A673 (cell line): Measurements from ENCODE around the gene GABRB2. TPM values are rescaled to one million over a fixed set of nuclear protein-coding genes. Genes with fewer than 3 reads are reported as not detected.

Source experiments
- Bru-seq: library from RNA; stranded (reverse); fragments of 400-500 nt; gene quantifications from one replicate; lab custom pipeline; 2021; lab: Mats Ljungman, UMichigan
- BruChase-seq, 2 experiments: library from RNA; stranded (reverse); fragments of 400-500 nt; gene quantifications; one replicate each; lab custom pipeline; 2021; lab: Mats Ljungman, UMichigan
- BruUV-seq: library from RNA; stranded (reverse); fragments of 400-500 nt; replicated peaks from 2 replicates; lab custom pipeline; 2021; lab: Mats Ljungman, UMichigan
- CTCF ChIA-PET: fragments of 300-600 bp; sonication (Branson Sonifier 250); formaldehyde crosslinking; loops from one replicate; lab custom pipeline; 2022; ENCODE audit warnings: antibody characterized with exemption; lab: Charles Lee
- POLR2A ChIA-PET: fragments of 300-600 bp; sonication (Branson Sonifier 250); formaldehyde crosslinking; loops from one replicate; lab custom pipeline; 2022; ENCODE audit warnings: antibody characterized with exemption; ENCODE audit not compliant: low non-redundant PET; lab: Charles Lee
- DNase-seq: peaks from one replicate; pipeline ENCODE4 v3.0.0-alpha.2; 2015; ENCODE audit warnings: low spot score
- H3K27ac ChIP-seq: fragments of 200-600 bp; sonication (generic); 2 replicates; pipeline ENCODE4 v1.5.1; 2016; ENCODE audit warnings: mixed run types, low read depth, mild to moderate bottlenecking, mixed read lengths, antibody characterized with exemption, low read length; ENCODE audit not compliant: poor library complexity, severe bottlenecking
- H3K27me3 ChIP-seq: fragments of 200-600 bp; sonication (generic); replicated peaks from 2 replicates; pipeline ENCODE4 v1.6.1; 2017; ENCODE audit warnings: mixed run types, low read depth, mild to moderate bottlenecking, mixed read lengths, antibody characterized with exemption, low read length; ENCODE audit not compliant: insufficient read depth, poor library complexity
- H3K36me3 ChIP-seq: fragments of 200-600 bp; sonication (generic); 2 replicates; pipeline ENCODE4 v1.6.1; 2016; ENCODE audit warnings: mixed run types, mild to moderate bottlenecking, mixed read lengths, antibody characterized with exemption, low read length; ENCODE audit not compliant: insufficient read depth, poor library complexity, severe bottlenecking
- H3K4me1 ChIP-seq: fragments of 200-600 bp; sonication (generic); 2 replicates; pipeline ENCODE4 v1.6.1; 2017; ENCODE audit warnings: mixed run types, mild to moderate bottlenecking, mixed read lengths, antibody characterized with exemption, low read length; ENCODE audit not compliant: insufficient read depth, poor library complexity, severe bottlenecking
- H3K4me3 ChIP-seq: fragments of 200-600 bp; sonication (generic); 2 replicates; pipeline ENCODE4 v1.5.1; 2016; ENCODE audit warnings: low read depth, mixed run types, mild to moderate bottlenecking, mixed read lengths, low read length; ENCODE audit not compliant: poor library complexity, severe bottlenecking
- H3K9me3 ChIP-seq: fragments of 200-600 bp; sonication (generic); 2 replicates; pipeline ENCODE4 v1.6.1; 2016; ENCODE audit warnings: mixed run types, low read depth, mild to moderate bottlenecking, mixed read lengths, antibody characterized with exemption, low read length; ENCODE audit not compliant: poor library complexity, severe bottlenecking
- EZH2 ChIP-seq: fragments of 200-600 bp; sonication (generic); IDR thresholded peaks from 2 replicates; pipeline ENCODE4 v1.6.1; 2017; ENCODE audit warnings: borderline replicate concordance, low read depth, mild to moderate bottlenecking, mixed read lengths, antibody characterized with exemption, low read length; ENCODE audit not compliant: poor library complexity, severe bottlenecking
- intact Hi-C: fragments of 100-400 bp; cut with micrococcal nuclease; formaldehyde crosslinking; loops from one replicate; pipeline ENCODE4 v1.10.0; 2022; ENCODE audit not compliant: unreplicated experiment
- long read RNA-seq: library from polyadenylated mRNA; stranded (forward); transcript quantifications from one replicate; pipeline ENCODE4 v2.0.0, GENCODE V29; 2022
- total RNA-seq: library from RNA; stranded (reverse); gene quantifications from 2 replicates; pipeline ENCODE4 v1.2.3, GENCODE V29; 2021
- TF ChIP-seq, protein P1 (sequence below): fragments of 300-800, 200-600 bp; sonication (generic); conservative IDR thresholded peaks from 2 replicates; pipeline ENCODE4 v1.5.1; 2017; ENCODE audit warnings: low read depth, mild to moderate bottlenecking, antibody characterized with exemption, low read length, moderate library complexity, mixed read lengths

Gene GABRB2
- 0.04 TPM in 1 of 2 replicates, not detected in the other for total RNA-seq
- percentile 1 among the genes with signal in this experiment for Bru-seq, nascent RNA
- percentile 1 among the genes with signal in this experiment for BruChase-seq, experiment 1, labeled RNA remaining after a 2-hour chase
- percentile 1 among the genes with signal in this experiment for BruChase-seq, experiment 2, labeled RNA remaining after a 6-hour chase
- long read RNA-seq: 0 reads

DNA sequence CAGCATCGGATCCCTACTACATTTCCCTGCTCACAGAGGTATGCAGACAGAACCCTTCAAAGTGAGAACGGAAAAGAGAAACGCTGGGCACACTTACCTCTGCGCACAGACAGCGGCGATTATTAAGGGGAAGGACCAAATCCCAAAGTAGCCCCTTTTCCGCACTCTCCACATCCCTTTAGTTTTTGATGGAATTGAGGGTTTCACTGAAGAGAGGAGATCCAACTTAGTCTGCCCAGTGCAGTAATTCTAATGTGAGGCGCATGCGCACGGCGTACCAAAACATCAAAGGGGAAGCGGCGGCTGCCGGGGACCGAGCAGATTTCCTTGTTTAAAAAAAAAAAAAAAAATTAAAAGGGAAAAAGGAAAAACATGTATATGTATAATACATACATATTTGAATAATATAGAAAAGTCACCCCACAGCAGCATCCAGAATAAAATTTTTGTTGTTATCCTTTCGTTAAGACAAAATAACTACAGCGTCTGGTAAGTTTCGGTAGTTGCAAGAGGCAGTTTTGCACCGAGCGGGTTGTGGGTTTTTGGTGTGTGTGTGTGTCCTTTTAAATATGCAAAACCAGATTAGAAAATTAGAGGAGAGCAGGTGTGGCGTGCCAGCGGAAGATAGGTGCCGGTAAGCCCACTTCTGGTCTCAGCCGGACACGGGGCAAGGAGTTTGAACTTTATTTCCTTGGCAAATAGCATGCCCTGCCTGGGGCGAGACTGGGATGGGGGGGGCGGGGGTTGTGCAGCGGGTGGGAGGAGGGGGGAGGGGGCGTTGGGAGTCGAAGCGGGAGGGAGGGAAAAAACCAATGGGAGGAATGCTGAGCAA lies at the start of gene GABRB2:
Gene GABRB2, minus strand, starts transcription at position 256 of the 832 bp plus-strand sequence. Its CDS starts 82 bp downstream, at position 174.
- Histone ChIP-seq H3K4me1 (peaks cover 10% of the 10 kb centered on the region), H3K36me3 (no peaks in the 10 kb centered on the region), H3K27ac (no peak within 1 kb of the TSS), H3K4me3 (peak within 1 kb of the TSS; percentile 25), H3K9me3 (no peaks in the 10 kb centered on the region), H3K27me3 (peaks cover 49% of the 10 kb centered on the region)
- TF ChIP-seq EZH2: no peak
- TF ChIP-seq, protein P1, sequence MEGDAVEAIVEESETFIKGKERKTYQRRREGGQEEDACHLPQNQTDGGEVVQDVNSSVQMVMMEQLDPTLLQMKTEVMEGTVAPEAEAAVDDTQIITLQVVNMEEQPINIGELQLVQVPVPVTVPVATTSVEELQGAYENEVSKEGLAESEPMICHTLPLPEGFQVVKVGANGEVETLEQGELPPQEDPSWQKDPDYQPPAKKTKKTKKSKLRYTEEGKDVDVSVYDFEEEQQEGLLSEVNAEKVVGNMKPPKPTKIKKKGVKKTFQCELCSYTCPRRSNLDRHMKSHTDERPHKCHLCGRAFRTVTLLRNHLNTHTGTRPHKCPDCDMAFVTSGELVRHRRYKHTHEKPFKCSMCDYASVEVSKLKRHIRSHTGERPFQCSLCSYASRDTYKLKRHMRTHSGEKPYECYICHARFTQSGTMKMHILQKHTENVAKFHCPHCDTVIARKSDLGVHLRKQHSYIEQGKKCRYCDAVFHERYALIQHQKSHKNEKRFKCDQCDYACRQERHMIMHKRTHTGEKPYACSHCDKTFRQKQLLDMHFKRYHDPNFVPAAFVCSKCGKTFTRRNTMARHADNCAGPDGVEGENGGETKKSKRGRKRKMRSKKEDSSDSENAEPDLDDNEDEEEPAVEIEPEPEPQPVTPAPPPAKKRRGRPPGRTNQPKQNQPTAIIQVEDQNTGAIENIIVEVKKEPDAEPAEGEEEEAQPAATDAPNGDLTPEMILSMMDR: no peak
- no TSS peak for BruUV-seq
- DNase-seq: peak; percentile 48
- intact Hi-C loops: no loop called here
- POLR2A ChIA-PET: no interaction called here
- CTCF ChIA-PET: no interaction called here

DNA sequence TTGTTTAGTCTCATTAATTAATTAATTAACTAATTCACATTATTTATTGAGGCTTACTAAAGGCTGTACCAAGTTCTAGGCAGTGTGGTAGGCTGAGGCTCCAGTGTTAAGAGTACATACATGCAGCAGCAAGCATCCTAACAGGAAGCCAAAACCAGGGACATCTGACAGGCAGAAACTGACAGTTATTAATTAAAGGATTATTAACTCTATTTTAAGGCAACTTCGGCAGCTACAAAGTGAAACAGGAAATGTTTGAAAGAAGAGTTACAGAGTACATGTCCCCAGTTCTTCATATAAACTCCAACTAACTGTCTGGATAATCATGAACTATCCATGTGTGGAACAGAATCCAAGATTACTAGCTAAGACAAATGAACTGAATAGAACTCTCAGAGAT lies 39.3 kb upstream of the GABRB2 start:
- H3K36me3 ChIP-seq: no peaks in the 10 kb centered on the region
- ChIA-PET CTCF (no interaction called here), POLR2A (no interaction called here)
- no peaks in the 10 kb centered on the region for H3K27me3 ChIP-seq
- no peaks in the 10 kb centered on the region for H3K9me3 ChIP-seq
- H3K27ac ChIP-seq: no peak overlapping the region
- intact Hi-C loops: no loop called here
- BruUV-seq: no TSS peak
- TF ChIP-seq, protein P1: no peak
- TF ChIP-seq EZH2: no peak
- no peaks in the 10 kb centered on the region for H3K4me1 ChIP-seq
- H3K4me3 ChIP-seq: no peak overlapping the region
- no peak for DNase-seq

DNA sequence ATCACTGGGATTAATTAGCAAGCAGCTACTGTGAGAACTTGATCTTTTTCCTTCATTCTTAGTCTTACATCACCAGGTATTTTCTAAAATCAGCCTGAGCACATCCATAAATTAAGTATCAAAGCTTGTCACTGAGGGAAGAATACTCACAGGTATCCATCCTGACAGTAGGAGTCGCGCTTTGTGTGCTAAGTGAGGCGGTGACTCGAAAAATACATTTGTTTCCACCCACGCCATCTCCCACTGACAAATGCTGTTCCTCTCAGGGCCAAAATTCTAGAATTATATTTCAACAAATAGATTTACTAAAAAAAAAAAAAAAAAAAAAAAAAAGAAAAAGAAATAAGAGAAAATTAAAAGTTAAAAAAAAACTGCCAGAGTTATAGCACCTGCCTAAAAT lies 34.1 kb upstream of the GABRB2 start:
- Histone ChIP-seq H3K4me3 (no peak overlapping the region), H3K36me3 (no peaks in the 10 kb centered on the region), H3K27me3 (no peaks in the 10 kb centered on the region), H3K9me3 (no peaks in the 10 kb centered on the region), H3K27ac (no peak overlapping the region), H3K4me1 (no peaks in the 10 kb centered on the region)
- intact Hi-C loops: no loop called here
- ChIA-PET CTCF (no interaction called here), POLR2A (no interaction called here)
- DNase-seq: no peak
- BruUV-seq: no TSS peak
- TF ChIP-seq, protein P1: no peak
- no peak for TF ChIP-seq EZH2
